Fibroblast of peridontal ligament (primary cell): ENCODE results near the gene TMED3.
"Not testable (repeated sequence)": the region's sequence is repeated elsewhere in the genome, so short reads cannot be mapped to it uniquely, and the experiment has no call there.

Experiments
- DNase-seq: peaks from one replicate; pipeline ENCODE4 v3.0.0-alpha.2; 2010; ENCODE audit errors: extremely low read depth

TMED3 gene

GRCh38 chr15:79316864-79317263 lies 6.0 kb downstream of the TMED3 start:
- no peak for DNase-seq

- not testable (repeated sequence) for DNase-seq
Observed at GRCh38 chr15:79319973-79320372, 9.1 kb downstream of the TMED3 start.

GRCh38 chr15:79321876-79322275 lies 11.0 kb downstream of the TMED3 start:
- DNase-seq = no peak

- no peak for DNase-seq
Observed at GRCh38 chr15:79322306-79322705, 11.4 kb downstream of the TMED3 start.

- no peak for DNase-seq
Observed at GRCh38 chr15:79322945-79323344, 12.0 kb downstream of the TMED3 start.

- DNase-seq = peak; percentile 63
Observed at GRCh38 chr15:79329171-79329611, 18.3 kb downstream of the TMED3 start.

- no peak for DNase-seq
Observed at GRCh38 chr15:79332824-79333510, 22.1 kb downstream of the TMED3 start.

GRCh38 chr15:79337591-79337990 lies 26.7 kb downstream of the TMED3 start:
- no peak for DNase-seq

- peak; percentile 78 for DNase-seq
Observed at GRCh38 chr15:79339588-79340314, 28.8 kb downstream of the TMED3 start.

- DNase-seq = no peak
Observed at GRCh38 chr15:79340315-79340602, 29.3 kb downstream of the TMED3 start.

GRCh38 chr15:79341396-79341795 lies 30.5 kb downstream of the TMED3 start:
- DNase-seq = peak; percentile 13

- no peak for DNase-seq
Observed at GRCh38 chr15:79349525-79349924, 38.6 kb downstream of the TMED3 start.

- no peak for DNase-seq
Observed at GRCh38 chr15:79352206-79352605, 41.3 kb downstream of the TMED3 start.

GRCh38 chr15:79357566-79357965 lies 46.7 kb downstream of the TMED3 start:
- DNase-seq = no peak

- DNase-seq = no peak
Observed at GRCh38 chr15:79358069-79358468, 47.2 kb downstream of the TMED3 start.

- DNase-seq = no peak
Observed at GRCh38 chr15:79364571-79365240, 53.8 kb downstream of the TMED3 start.

- DNase-seq = no peak
Observed at GRCh38 chr15:79365765-79366164, 54.9 kb downstream of the TMED3 start.

- DNase-seq = no peak
Observed at GRCh38 chr15:79366691-79367090, 55.8 kb downstream of the TMED3 start.

- DNase-seq = peak; percentile 64
Observed at GRCh38 chr15:79370716-79371115, 59.8 kb downstream of the TMED3 start.

- no peak for DNase-seq
Observed at GRCh38 chr15:79371591-79371990, 60.7 kb downstream of the TMED3 start.

GRCh38 chr15:79372428-79372827 lies 61.5 kb downstream of the TMED3 start:
- DNase-seq = no peak
